HG02852 (cell line): ENCODE results near the gene MAPKBP1.
"Not testable (repeated sequence)": the region's sequence is repeated elsewhere in the genome, so short reads cannot be mapped to it uniquely, and the experiment has no call there.

Experiments
- ATAC-seq: cut with Tn5 transposase; IDR thresholded peaks from one replicate; pipeline ENCODE4 v1.9.1; 2021; ENCODE audit warnings: mild to moderate bottlenecking, moderate library complexity; ENCODE audit not compliant: unreplicated experiment

The MAPKBP1 gene, protein sequence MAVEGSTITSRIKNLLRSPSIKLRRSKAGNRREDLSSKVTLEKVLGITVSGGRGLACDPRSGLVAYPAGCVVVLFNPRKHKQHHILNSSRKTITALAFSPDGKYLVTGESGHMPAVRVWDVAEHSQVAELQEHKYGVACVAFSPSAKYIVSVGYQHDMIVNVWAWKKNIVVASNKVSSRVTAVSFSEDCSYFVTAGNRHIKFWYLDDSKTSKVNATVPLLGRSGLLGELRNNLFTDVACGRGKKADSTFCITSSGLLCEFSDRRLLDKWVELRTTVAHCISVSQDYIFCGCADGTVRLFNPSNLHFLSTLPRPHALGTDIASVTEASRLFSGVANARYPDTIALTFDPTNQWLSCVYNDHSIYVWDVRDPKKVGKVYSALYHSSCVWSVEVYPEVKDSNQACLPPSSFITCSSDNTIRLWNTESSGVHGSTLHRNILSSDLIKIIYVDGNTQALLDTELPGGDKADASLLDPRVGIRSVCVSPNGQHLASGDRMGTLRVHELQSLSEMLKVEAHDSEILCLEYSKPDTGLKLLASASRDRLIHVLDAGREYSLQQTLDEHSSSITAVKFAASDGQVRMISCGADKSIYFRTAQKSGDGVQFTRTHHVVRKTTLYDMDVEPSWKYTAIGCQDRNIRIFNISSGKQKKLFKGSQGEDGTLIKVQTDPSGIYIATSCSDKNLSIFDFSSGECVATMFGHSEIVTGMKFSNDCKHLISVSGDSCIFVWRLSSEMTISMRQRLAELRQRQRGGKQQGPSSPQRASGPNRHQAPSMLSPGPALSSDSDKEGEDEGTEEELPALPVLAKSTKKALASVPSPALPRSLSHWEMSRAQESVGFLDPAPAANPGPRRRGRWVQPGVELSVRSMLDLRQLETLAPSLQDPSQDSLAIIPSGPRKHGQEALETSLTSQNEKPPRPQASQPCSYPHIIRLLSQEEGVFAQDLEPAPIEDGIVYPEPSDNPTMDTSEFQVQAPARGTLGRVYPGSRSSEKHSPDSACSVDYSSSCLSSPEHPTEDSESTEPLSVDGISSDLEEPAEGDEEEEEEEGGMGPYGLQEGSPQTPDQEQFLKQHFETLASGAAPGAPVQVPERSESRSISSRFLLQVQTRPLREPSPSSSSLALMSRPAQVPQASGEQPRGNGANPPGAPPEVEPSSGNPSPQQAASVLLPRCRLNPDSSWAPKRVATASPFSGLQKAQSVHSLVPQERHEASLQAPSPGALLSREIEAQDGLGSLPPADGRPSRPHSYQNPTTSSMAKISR (N-terminal part only)

DNA sequence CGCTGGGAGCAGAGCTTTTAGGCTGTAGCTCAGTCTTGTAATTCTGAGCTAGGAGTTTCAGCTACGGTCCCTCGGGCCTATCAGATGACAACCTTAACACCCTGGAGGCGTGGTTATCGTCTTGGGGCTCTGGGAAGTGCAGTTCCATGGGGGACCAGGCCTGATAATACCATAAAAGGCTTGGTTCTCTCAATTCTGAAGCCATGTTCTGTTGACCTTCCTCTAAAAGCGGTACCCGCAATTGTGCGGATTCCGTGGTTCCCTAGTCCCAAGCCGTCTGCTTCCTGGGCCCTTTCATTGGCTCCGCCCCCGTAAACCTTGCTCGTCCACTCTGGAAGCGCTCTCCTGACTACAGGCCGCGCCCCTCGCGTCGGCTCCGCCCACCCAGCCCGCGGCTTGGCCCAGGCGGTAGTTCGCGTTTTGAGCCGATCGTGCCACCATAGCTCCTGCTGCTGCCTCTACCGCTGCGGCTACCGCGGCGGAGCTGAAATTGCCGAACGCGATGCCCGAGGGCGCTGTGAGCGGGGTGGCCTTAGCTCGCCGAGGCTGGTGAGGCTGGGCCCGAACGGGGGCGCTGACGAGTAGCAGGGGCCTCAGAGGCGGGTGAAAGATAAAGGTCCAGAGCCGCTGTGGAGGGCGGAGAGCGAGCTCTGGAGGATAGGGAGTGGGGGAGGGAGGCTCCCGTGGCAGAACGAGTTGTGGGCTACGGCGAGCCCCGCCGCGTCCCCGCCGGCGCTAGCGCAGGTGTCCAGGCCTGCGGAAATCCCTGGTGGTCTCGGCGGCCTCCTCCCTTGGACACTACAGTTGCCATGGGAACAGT lies at the start of gene MAPKBP1:
MAPKBP1 (plus strand) TSS at position 423 of the 820 bp plus-strand sequence. CDS start 792 bp downstream, outside the sequence.
- ATAC-seq: peak; percentile 79

DNA sequence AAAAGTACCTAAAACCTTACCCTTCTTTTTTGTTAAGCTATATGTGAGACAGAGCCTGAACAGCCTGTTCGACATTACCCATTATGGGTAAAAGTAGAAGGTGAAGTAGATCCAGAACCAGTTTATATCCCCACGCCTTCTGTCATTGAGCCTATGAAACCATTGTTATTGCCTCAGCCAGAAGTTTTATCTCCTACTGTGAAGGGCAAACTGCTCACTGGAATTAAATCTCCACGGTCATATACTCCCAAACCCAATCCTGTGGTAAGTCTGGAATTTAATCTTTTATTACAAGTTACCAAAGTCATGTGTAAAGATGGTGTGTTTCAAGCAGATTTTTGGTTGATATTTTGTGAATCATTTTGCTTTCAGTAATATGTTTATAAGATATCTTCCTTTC lies 47.1 kb upstream of the MAPKBP1 start:
- ATAC-seq: no peak

DNA sequence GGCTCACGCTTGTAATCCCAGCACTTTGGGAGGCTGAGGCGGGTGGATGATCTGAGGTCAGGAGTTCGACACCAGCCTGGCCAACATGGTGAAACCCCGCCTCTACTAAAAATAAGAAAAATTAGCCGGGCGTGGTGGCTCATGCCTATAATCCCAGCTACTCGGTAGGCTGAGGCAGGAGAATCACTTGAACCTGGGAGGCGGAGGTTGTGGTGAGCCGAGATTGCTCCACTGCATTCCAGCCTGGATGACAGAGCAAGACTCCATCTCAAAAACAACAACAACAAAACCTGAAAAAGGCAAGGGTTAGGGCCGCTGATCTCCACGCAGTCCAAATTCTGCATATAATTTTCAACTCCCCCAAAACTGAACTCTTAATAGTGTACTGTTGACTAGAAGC lies 46.2 kb upstream of the MAPKBP1 start:
- not testable (repeated sequence) for ATAC-seq

DNA sequence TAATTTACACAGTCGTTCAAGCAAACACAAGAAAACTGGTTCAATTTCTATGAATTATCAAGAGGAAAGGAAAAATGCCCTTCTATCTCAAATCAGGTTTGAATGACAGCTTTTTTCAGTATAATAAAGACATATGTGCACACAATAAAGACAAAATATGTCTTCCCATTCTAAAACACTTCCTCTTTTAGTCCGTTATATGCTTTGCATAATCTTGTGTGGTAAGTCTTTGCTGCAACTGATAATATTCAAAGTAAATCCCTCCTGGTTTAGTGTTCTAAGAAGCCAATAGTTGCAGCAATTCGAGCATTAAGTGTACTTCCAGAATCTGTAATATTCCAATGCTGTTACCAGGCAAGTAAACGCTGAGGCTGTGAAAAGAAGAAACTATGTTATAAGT lies 43.7 kb upstream of the MAPKBP1 start:
- ATAC-seq: no peak

DNA sequence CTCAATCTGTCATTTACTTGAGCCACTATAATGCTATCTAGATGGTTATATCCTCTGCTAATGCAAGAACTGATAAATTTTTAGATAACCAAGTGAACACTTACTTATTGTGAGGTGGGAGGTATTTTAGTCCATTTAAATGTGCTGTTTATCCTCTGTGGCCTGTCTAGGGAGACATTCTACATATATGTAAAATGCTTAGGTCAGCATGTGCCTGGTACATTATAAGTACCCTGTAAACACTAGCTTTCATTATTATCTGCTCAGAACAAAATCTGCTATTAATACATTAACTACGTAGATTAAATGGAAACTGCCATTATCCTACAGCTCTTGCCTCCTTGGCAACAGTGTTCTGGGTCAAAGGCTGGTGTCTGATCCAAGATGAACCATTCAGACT lies 41.8 kb upstream of the MAPKBP1 start:
- ATAC-seq: no peak

DNA sequence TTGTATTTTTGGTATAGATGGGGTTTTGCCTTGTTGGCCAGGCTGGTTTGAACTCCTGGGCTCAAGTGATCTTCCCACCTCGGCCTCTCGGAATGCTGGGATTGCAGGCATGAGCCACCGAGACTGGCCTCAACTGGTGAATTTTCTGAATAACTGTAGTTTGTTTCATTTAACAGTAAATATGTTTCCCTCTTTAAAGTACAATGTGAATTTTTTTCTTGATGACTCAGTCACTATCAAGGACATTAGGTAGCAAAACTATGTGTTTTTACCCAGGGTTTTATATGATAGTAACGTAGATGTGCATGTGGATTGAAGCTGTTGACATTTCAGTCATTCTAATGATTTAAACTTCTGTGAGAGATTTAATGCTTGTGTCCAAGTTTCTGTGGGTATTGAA lies 40.2 kb upstream of the MAPKBP1 start:
- ATAC-seq: no peak

DNA sequence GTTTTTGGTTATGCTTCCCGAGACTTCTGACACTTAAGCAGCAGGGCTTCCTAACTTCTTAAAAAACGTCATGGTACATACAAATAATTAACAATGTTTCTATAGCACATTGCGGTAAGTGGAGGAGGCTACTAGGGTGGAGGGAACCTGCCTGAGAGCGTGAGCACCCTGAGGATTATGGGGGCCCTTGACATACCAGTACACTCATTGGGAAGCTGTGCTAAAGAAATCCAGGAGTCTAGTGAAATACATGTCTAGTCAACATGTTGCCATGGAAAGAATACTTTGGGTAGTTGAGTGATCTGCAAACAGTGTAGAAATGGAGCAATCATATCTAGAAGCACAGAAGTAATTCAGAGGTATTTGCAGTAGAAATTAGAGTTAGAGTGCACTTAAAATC lies 39.2 kb upstream of the MAPKBP1 start:
- ATAC-seq: no peak

DNA sequence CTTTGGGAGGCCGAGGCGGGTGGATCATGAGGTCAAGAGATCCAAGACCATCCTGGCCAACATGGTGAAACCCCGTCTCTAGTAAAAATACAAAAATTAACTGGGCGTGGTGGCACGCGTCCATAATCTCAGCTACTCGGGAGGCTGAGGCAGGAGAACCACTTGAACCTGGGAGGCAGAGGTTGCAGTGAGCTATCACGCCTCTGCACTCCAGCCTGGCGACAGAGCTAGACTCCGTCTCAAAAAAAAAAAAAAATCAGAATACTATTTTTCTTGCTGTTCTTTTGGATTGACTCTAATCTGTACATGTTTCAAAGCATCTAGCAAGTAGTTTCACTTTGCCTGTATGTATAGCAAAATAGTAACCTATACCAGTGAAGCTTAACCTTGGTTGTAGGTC lies 38.8 kb upstream of the MAPKBP1 start:
- ATAC-seq: not testable (repeated sequence)

DNA sequence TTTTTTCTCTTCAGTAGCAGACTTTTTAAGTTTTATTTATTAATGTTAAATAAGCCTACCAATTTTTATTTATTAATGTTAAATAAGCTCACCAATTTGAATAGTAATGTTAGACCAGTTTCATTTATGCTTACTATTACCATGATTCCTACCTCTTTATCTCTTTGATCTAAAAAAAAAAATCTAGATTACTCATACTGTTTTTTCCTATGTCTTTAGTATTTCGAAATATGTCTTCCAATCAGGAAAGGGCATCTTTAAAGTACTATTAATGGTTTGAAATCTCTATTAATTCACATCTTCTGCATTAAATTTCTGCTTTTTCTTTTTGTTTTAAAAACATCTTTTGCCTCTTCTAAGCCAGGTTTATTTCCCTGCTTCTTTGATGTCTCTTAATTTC lies 27.5 kb upstream of the MAPKBP1 start:
- no peak for ATAC-seq

DNA sequence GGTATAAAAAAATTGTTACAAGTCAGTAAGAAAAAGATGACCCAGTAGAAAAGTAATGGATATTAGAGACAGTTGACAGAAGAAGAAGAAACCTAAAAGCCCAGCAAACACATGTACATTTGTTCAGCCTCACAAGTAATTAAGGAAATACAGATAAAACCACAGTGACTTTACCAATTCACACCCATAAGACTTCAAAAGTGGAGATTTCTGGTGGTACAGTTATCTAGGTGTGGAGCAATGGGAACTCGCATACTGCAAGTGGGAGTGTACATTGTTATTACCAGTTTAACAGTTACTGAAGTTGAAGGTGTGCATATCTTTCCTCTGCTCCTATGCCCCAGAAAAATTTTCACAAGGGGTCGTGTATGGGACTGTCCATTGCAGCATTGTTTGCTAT lies 18.1 kb upstream of the MAPKBP1 start:
- no peak for ATAC-seq

DNA sequence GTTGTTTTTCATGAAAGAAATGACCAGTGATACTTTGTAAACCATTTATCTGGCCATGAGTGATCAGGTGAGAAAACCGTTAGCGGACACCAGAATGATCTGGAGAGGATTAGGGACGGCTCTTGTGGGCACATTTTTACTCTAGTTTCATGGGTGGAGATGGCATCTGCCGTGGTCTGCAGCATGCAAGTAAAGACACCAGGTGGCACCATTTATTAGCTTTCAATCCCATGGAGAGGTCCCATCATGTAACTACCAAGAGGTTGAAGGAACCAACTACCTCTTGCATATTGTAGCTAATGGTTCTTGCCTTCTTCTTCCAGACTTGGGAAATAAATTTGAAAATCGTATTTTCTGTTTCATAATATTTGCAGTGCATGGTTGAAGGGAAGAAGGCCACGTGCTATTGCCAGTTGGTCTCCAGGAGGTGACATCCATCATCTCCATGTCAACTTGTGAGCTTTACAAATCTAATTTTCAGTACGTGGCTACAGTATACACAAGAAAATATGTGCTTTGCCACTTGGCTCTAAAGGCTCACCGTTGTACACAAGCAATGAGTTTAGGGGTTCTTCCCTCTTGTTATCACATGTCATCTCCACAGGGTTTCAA lies 1.5 kb upstream of the MAPKBP1 start:
- no peak for ATAC-seq

DNA sequence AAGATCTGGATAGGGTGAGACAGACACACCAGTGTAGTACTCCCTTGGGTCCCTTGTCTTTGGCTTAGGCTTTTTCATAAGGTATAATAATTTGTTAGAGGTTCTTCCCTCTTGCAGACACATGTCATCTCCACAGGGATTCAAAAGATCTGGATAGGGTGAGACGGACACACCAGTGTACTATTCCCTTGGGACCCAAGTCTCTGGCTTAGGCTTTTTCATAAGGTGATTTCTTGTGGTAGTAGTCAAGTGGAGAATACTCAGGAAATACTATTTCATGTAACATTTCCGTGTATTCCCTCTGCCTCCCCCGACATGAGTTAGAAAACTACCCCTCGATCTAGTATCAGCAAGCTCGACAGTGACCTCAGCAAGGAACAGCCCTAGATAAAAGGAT lies 954 bp upstream of the MAPKBP1 start:
- no peak for ATAC-seq

DNA sequence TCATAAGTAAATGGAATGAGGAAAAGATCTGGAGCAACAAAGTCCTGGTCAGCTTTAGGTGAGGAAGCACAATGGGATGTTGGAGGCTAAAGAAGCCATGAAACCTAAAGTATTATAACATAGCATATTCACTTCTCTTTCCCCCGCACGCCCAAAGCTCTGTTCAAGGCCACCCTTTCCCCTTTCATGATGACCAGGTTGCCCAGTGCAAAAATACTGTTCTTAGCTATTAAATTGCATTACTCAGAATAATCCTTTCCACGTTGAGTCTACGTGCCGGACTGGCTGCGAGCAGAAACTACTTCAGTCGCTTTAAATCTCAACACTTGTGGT lies 589 bp upstream of the MAPKBP1 start:
- no peak for ATAC-seq

DNA sequence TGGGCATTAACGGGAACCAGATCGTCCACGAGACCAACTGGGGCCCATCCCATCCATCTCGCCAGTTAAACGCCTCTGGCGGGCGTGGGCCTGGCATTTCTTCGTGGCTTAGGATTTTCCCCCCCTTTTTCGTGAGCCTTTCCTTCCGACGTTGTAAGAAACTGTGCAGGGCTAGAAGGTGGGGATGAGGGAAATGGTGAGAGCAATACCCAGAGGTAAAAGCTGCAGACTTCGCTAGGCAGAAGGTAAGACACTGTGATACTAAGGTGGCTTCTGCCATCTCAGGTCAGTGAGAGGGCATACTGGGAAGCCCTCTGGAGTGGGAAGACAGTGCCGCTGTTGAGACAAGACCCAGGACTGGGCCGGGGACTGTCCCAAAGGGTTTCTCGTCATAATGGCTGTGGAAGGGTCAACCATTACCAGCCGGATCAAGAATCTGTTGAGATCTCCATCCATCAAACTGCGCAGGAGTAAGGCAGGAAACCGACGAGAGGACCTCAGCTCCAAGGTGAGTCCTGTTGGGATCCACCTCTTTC lies 666 bp downstream of the MAPKBP1 start:
- no peak for ATAC-seq

DNA sequence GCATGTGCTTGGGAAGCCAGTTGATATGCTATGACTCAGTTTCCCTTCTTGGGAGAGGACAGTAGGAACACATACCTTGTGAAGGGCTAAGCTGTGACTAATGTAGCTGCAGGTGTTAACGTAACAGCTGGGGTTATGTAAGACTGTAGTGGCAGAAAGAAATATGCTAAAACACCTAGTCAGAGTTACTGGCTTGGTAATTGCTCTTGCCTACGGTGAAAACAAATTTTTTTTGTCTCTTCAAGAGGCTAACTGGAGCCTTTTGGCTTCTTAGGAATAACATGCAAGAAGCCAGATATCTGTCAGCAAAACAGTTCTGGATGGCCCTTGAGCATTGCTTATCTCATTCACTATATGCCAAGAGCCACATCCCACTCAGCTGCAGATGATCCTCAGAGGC lies 1.4 kb downstream of the MAPKBP1 start:
- ATAC-seq: no peak

DNA sequence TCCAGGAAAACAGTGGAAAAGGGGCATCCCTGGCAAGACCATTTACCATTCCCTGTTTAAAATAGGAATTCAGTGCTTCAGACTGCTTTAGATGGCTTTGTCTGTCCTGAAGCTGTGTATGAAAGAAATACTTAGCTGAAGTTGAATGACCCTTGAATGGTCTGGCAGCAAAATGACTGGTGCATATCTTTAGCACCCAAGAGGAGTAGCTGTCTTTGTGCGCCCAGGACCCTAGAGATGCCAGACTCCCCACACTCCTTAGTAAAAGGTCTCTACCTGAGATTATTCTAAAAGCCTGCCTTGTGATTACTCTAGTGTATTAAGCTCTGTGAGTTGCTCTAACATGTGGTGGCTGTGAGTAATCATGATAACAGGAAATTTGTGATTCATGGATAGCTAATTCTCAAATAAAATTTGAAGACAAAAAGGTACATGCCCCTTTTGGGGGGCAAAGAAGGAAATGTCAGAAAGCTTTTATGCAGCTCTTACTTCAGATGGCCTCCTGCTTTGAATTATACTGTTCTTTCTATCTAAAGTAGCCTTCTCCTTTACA lies 3.2 kb downstream of the MAPKBP1 start:
- no peak for ATAC-seq

DNA sequence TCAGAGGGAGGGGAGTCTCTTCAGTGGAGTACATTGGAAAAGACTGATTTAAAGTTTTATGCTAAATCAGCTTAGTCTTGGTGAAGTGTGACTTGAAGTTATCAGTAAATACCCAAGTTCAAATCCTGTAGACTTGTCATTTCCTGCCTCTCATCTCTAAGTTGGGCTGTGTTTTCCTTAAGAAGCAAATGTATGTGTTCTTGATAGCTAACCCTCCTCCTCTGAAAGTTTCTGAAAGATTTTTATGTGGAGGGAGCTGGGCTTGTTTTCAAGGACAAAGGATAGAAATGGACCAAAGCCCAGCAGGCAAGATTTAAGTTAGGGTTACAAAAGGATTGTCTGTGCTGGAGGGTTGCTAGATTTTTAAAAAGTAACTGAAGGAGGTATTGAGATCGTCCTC lies 4.2 kb downstream of the MAPKBP1 start:
- no peak for ATAC-seq

DNA sequence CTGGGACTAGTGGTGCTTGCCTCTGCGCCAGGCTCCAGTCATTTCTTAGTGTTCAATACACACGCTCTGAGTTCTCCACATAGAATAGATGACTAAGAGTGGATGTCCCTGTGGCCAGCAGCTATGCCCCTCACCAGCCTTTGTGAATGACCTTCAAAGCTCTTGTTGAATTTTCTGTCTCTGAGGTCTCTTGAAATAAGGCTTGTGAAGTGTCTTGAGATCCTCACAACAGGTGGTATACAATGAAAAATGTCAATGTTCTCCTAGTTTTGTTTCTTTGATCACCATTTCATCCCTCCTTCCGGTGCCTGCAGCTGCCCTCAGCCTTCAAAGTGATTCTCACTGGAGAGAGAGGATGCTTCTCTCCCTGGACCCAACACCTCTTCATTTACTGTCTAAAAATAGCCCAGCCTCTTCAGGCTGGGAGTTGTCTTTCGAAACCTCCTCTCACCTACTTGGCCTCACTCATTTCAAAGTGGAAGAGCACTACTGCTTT lies 5.4 kb downstream of the MAPKBP1 start:
- ATAC-seq: no peak

DNA sequence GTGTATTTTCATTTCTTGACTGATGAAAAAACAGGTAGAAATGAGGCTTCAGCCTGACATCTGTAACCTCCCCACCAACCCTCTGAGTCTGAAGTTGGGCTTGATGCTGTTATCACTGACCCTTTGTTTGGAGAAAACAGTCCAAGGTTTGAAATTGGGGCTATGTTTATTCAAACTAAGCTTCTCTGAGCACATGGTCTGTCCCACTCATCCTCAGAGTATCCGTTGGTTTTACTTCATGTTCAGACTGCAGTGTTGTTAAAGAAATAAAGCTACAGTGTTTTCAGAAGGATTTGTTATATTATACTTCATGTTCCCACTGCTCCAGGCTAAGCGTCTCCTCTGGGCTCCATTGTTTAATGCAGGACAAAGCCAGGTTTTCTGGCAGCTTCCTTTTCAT lies 6.0 kb downstream of the MAPKBP1 start:
- no peak for ATAC-seq
